Frontal cortex (tissue), 4 donors: Measurements from ENCODE around the gene HMGCS2. TPM values are rescaled to one million over a fixed set of nuclear protein-coding genes. Genes with fewer than 3 reads are reported as not detected.
"Not testable (repeated sequence)": the region's sequence is repeated elsewhere in the genome, so short reads cannot be mapped to it uniquely, and the experiment has no call there.

ENCODE experiments used
- DNase-seq, 2 donors: peaks; one replicate each; pipeline ENCODE4 v3.0.0; 2012; ENCODE audit warnings: low spot score in 2 of 2
- FAIRE-seq: peaks from 2 replicates; lab custom pipeline; 2012; peaks lifted over from hg19 to GRCh38; lab: Jason Lieb, UNC
- total RNA-seq: library from RNA; depleted of rRNA; stranded (reverse); fragments of >200 nt; gene quantifications from one replicate; pipeline ENCODE4 v1.2.3, GENCODE V29; 2014
- donor health status: control.
- donor health status: control.
- donor health status: control.

Gene HMGCS2
- total RNA-seq, 1 donor from 2014 or later = not detected

- no peak for DNase-seq
- no peak for FAIRE-seq
These were observed 22.7 kb upstream of the HMGCS2 start for GRCh38 chr1:119791377-119791776.

GRCh38 chr1:119790451-119791198 is 21.9 kb upstream of the HMGCS2 start:
- DNase-seq (no peak), FAIRE-seq (no peak)

DNA sequence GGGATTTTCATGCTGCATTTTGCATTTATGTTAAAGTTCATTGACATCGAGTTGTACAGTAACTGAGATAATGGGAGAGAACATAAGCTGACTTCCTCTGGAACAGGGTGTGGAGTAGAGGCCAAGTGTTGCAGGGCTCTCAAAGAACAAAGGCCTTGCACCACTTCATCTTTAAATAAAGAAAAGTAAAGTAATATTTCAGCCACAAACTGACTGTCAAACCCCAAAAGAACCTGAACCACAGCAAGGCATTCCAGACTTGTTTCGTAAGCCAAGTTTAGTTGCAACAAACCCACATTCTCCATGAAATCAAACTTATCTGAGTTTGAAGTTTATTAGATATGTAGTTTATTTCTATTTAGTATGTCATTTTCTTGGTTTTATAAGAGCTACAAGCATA is 19.1 kb upstream of the HMGCS2 start:
- no peak for FAIRE-seq
- DNase-seq = no peak

DNA sequence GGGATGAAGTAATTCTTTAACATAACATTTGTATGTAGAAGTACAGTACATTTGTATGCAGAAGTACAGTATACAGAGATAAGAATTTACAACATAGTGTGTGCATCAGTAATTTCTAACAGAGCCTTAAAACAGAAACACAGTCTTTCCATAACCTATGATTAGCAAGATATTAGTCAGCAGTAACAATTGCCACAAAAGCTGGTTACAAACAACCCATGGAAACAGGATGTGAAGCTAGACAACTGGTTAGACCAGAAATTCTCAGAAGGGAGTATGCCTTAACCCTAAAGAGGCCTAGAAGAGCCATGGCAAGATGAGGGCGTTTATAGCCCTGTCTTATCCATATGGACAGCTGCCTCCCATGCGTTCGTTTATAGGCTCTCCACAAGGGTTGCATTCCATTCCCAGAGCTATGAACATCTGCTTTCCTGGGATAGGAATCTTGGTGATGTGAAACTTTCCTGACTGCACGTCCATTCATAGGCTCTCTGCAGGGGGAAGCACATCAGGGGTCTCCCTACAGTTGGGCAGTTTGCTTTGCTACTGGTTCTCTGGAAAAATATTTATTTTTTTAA is 17.9 kb upstream of the HMGCS2 start:
- not testable (repeated sequence) for FAIRE-seq

GRCh38 chr1:119786046-119786445 is 17.3 kb upstream of the HMGCS2 start:
- DNase-seq, FAIRE-seq: not testable (repeated sequence)

More for the DNA sequence above, 17.9 kb upstream of the HMGCS2 start:
- DNase-seq = not testable (repeated sequence)

DNA sequence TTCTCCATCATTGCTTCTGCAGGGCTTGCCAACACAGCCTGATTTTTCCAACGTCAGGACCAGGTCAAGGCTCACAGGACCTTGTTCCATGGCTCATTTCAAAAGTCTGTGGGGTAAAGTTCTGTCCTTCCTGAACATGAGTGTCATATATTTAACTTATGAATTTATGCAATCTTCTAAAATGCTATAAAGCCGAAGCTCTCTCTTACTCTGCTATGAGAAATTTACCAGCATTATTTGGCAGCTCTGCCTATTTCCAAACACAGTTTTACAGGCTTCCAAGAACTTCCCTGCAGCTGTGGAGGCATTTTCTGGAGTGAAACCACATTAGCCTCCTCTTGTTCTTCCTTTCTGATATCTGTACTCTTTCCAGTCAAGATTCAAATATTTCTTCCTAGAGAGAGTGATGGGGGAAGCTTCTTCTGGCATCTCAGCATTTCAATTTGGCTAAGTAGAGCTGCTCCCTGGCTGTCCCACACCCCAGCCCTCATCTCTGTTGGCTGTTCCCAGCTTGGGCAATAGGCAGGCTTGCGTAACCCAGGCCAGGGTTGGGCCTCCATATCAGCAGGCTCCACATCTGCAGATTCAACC is 15.6 kb upstream of the HMGCS2 start:
- DNase-seq (no peak), FAIRE-seq (no peak)

DNA sequence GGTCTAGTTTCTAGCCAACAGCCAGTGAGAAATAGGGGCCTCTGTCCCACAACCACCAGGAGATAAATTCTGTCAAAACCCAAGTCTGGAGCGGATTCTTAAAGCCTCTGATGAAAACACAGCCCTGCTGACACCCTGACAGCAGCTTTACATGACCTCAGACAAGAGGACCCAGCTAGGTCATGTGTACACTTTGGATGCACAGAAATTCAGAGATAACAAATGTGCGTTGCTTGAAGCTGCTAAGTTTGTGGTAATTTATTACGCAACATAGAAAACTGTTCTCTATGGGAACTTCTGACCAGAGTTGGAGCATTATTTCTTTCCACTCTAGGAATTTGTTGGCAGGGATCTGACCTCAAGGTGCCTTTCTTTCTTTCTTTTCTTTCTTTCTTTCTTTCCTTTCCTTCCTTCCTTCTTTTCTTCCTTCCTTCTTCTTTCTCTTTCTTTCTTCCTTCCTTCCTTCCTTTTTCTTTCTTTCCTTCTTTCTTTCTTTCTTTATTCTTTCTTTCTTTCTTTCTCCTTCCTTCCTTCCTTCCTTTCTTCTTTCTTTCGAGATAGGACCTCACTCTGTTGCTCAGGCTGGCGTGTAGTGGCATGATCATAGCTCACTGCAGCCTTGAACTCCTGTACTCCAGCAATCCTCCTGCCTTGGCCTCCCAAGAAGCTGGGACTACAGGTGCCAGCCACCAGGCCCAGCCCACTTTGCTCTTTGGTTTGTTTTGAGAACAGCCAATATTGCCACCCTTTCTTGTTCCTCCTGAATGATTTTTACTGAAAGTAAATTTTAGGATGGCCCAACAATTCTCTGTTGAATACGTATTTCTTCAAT is 14.9 kb upstream of the HMGCS2 start:
- no peak for FAIRE-seq

DNA sequence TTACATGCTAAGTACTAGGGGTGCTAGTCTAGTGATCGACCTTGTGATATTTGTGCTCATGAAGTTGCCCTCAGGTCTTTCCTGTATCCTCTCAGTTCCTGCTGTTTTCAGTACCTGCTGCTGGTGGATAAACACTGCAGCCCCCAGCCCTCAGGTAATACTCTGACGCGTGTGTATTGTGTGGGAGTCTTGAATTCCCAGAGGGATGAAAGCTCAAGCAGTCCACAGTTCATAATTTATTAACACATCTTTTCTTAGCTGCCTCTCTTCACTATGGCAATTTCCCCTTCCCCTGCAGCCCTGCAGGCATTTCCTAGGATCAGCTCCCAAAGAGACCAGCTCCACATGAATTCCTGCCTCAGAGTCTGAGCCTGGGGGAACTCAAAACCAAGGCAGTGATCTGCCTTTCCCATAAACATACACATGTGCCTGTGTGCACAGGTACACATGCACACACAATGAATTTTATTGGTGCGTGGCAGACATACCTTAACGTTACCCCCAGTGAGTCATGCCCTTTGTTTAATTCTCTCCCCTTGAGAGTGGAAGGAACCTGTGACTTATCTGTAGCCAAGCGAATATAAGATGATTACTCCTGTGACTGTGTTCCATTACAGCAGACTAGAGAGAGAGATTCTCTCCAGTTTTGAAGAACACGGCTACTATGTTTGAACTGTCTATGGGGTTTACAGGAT is 14.1 kb upstream of the HMGCS2 start:
- FAIRE-seq (no peak), DNase-seq (no peak)

More for the DNA sequence above, 14.9 kb upstream of the HMGCS2 start:
- DNase-seq = no peak

DNA sequence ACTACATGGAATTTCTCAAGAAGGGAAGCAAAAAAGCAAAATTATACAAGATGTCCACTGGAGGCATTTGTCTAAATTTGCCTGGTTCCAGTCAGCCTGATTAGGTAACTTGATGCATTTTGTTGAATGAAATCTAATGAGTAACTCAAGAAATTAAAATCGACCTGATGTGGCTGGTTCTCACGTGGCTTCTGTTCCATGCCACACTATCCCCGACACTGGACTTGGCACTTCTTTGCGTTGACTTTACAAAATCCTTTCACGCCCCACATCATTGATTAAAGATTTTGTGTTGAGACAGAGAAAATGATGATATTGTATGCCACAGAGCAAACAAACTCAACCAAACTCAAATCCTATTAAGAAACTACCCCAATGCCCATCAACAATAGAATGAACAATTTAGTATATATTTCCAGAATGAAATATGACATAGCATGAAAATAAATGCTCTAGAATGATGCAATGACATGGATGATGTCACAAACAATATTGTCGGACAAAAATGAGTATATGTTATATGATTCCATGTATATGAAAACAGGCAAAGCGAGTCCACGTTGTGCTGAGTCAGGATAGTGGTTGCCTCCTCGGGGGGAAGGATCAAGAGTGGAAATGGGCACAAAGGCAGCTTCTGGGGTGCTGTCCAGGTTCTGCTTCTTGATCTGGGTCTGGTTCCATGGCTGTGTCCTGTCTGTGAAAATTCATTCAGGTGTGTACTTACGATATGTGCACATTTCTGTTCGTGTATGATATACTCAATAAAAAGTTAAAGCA is 12.9 kb upstream of the HMGCS2 start:
- FAIRE-seq = no peak
- no peak for DNase-seq

GRCh38 chr1:119779869-119780356 is 11.2 kb upstream of the HMGCS2 start:
- DNase-seq = no peak
- no peak for FAIRE-seq

DNA sequence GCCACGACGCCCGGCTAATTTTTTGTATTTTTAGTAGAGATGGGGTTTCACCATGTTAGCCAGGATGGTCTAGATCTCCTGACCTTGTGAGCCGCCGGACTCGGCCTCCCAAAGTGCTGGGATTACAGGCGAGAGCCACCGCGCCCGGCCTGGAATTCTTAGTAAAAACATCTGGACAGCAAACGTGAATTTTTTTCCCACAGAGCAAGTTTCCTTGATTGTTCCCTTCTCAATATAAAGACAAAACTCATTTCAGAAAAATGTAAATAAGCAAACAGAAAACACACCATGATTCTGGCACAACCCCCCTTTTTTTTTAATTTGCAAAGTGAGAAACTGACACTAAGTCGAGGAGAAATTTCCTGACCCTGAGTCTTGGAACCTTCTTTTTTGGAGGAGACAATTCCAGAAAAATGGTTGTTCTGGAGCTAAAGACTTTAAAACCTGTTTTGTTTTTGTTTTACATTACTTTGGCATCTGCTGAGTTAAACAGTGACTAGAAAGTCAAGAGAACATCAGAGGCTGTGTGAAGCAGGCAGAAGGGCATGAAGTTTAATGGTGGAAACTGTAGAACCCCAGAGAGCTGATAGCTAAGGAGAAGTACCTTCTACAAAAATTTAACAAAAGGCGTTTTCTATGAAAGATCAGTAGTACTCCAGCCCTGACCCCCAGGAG is 10.3 kb upstream of the HMGCS2 start:
- FAIRE-seq (no peak), DNase-seq (no peak)

GRCh38 chr1:119778359-119778758 is 9.7 kb upstream of the HMGCS2 start:
- DNase-seq (no peak), FAIRE-seq (no peak)

GRCh38 chr1:119774746-119775490 is 6.2 kb upstream of the HMGCS2 start:
- no peak for FAIRE-seq
- no peak for DNase-seq

DNA sequence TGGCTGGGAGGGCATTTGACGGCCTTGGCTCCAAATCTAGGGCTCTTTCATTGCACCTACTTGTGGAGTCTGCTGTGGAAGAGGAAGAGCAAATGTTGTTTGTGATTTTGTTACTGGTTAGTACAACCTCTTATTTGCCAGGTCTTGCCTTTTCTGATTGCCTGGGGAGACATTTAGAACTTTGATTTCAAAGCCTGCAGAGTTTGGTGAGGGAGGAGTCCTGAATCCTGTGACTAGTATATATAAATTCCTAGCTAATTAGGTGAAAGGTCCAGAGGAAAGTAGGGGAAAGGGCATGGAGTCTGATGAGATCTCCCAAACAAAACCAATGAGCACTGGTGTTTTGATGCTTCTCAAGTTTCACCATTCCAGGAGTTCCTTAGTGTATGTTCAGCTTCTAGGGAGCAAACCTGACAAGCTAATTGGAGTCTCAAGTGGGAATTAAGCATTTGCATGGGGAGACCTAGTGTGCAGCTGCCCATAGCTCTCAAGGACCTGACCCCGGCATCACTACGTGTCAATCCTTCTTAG is 5.1 kb upstream of the HMGCS2 start:
- FAIRE-seq (no peak), DNase-seq (no peak)

- no peak for FAIRE-seq
These were observed 3.6 kb upstream of the HMGCS2 start for GRCh38 chr1:119772298-119772697.

DNA sequence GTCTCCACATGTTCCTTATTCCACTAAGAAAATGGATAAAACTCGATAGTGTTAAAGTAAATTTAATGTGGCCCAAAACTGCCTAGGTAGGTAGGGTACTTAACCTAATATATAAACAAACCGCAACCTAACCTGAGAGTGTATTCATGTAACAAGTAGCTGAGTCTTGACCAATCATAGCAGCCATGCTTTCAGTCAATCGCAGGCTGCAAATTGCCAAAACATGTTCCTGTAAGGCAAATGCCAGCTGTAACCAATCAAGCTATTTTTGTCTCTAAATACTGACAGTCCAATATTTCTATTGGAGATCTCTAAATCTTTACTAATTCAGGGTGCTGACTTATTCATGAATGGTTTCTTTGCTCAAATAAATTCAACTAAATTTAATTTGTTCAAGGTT is 3.1 kb upstream of the HMGCS2 start:
- DNase-seq (no peak), FAIRE-seq (no peak)

More at GRCh38 chr1:119772298-119772697, 3.6 kb upstream of the HMGCS2 start:
- DNase-seq = no peak

GRCh38 chr1:119771016-119771415 is 2.3 kb upstream of the HMGCS2 start:
- no peak for FAIRE-seq
- DNase-seq = no peak
